Tibial artery (tissue), 4 donors: ENCODE data around the gene ASAP2.

Source experiments
- DNase-seq, 2 donors: peaks; one replicate each; pipeline ENCODE4 v3.0.0-alpha.2; 2019
- H3K27ac ChIP-seq, 2 donors: fragments of 200-600 bp; sonication (generic) in 1 of 2; 1 replicate in 1 of 2; 2 replicates in 1 of 2; pipeline ENCODE4 v1.5.1; 2018 to 2019; ENCODE audit warnings: mild to moderate bottlenecking in 1 of 2
- H3K27me3 ChIP-seq, 2 donors: fragments of 200-600 bp; sonication (generic) in 1 of 2; one replicate each; pipeline versions ENCODE4 v1.5.1 to v1.6.0; 2016 to 2019
- H3K36me3 ChIP-seq, 3 donors: fragments of 200-600 bp; sonication (generic) in 2 of 3; one replicate each; pipeline ENCODE4 v1.5.1; 2016 to 2019; ENCODE audit warnings: mild to moderate bottlenecking in 2 of 3
- H3K4me1 ChIP-seq, 4 donors: fragments of 200-600 bp; sonication (generic) in 2 of 4; 1 replicate in 3 of 4; 2 replicates in 1 of 4; pipeline ENCODE4 v1.5.1; 2016 to 2019
- H3K4me3 ChIP-seq, 2 donors: fragments of 200-600 bp; sonication (generic) in 1 of 2; 1 replicate in 1 of 2; 2 replicates in 1 of 2; pipeline ENCODE4 v1.5.1; 2018 to 2019; ENCODE audit warnings: mild to moderate bottlenecking in 2 of 2
- H3K9me3 ChIP-seq, 3 donors: fragments of 200-600 bp; sonication (generic) in 1 of 3; one replicate each; pipeline ENCODE4 v1.5.1; 2016 to 2019
- CTCF ChIP-seq, 2 experiments: fragments of 200-600 bp in 1 of 2; fragments of 450-650 bp in 1 of 2; IDR thresholded peaks; one replicate each; pipeline ENCODE4 v1.5.1; 2017 to 2019; ENCODE audit warnings: antibody characterized with exemption in 2 of 2, mild to moderate bottlenecking in 1 of 2, moderate library complexity in 1 of 2
- intact Hi-C: fragments of 100-400 bp; cut with DNase I; formaldehyde crosslinking; loops from one replicate; pipeline ENCODE4 v1.15.0; 2023; ENCODE audit warnings: low total_unique reads

ASAP2 gene

GRCh38 chr2:9282128-9283112 is 75.8 kb downstream of the ASAP2 start:
- peak overlapping the region; percentile 37 to 47 for H3K27ac ChIP-seq
- no peak for TF ChIP-seq CTCF (IDR thresholded peaks at IDR 0.05)
- H3K9me3 ChIP-seq = no peaks in the 10 kb centered on the region
- H3K27me3 ChIP-seq = no peaks in the 10 kb centered on the region
- peaks cover 0 to 12% (median 8%) of the 10 kb centered on the region in 3 donors for H3K36me3 ChIP-seq
- peaks cover 0 to 55% (median 14%) of the 10 kb centered on the region in 4 donors for H3K4me1 ChIP-seq
- intact Hi-C loops = no loop called here
- no peak overlapping the region for H3K4me3 ChIP-seq
- DNase-seq = no peak

- Histone ChIP-seq H3K4me3 (no peak overlapping the region), H3K27ac (no peak overlapping the region), H3K27me3 (no peaks in the 10 kb centered on the region), H3K9me3 (no peaks in the 10 kb centered on the region), H3K36me3 (peaks cover 0 to 8% (median 6%) of the 10 kb centered on the region in 3 donors), H3K4me1 (peaks cover 0 to 68% (median 26%) of the 10 kb centered on the region in 4 donors)
- no peak for TF ChIP-seq CTCF (IDR thresholded peaks at IDR 0.05)
- DNase-seq = no peak
- intact Hi-C loops = no loop called here
Observed at GRCh38 chr2:9284521-9285297, 78.1 kb downstream of the ASAP2 start.

DNA sequence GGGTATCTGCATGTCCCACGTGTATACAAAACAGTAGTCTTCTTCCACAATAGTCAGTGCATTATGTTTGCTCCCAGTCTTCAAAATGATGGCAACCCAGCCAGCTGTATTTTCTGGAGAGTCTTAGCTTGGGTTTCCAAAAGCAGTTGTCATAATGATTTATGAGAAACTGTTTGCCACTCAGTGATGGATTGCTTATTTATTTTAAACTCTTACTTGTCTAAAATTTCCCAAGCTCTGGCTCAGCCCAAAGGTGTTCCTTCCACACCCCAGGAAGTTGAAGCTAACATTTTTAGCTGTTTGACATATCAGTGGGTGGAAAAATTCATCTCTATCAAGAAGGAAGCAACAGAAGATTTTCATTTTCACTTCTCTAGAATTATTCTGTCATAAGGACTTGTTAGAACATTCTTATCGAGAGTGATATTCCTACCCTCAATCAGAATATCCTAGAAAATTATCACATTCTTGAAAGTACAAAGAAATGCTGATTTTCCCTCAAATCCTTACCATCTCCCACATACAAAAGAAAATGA is 78.8 kb downstream of the ASAP2 start:
- Histone ChIP-seq H3K27me3 (no peaks in the 10 kb centered on the region), H3K4me1 (peaks cover 0 to 68% (median 26%) of the 10 kb centered on the region in 4 donors), H3K4me3 (no peak overlapping the region), H3K9me3 (no peaks in the 10 kb centered on the region), H3K36me3 (peaks cover 0 to 8% (median 0%) of the 10 kb centered on the region in 3 donors), H3K27ac (no peak overlapping the region)
- DNase-seq = no peak
- no peak for TF ChIP-seq CTCF (IDR thresholded peaks at IDR 0.05)
- intact Hi-C loops = no loop called here

DNA sequence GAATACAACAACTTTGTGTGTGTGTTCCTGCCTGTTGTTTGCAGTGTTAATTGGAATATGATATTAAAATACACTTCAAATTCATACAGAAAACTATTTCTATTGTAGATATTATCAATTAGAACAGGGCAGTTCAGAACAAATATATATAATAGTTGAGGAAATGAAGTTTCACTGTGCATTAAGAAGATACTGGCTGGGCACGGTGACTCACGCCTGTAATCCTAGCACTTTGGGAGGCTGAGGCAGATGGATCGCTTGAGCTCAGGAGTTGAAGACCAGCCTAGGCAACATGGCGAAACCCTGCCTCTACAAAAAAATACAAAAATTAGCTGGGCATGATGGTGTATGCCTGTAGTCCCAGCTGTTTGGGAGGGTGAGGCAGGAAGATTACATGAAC is 79.3 kb downstream of the ASAP2 start:
- Histone ChIP-seq H3K9me3 (no peaks in the 10 kb centered on the region), H3K4me3 (no peak overlapping the region), H3K36me3 (peaks cover 0 to 8% (median 0%) of the 10 kb centered on the region in 3 donors), H3K4me1 (peaks cover 0 to 68% (median 26%) of the 10 kb centered on the region in 4 donors), H3K27me3 (no peaks in the 10 kb centered on the region), H3K27ac (no peak overlapping the region)
- TF ChIP-seq CTCF (IDR thresholded peaks at IDR 0.05) = no peak
- DNase-seq = no peak
- intact Hi-C loops = no loop called here

GRCh38 chr2:9286554-9287399 is 80.2 kb downstream of the ASAP2 start:
- H3K9me3 ChIP-seq = no peaks in the 10 kb centered on the region
- peaks cover 0 to under 1% (median 0%) of the 10 kb centered on the region in 3 donors for H3K36me3 ChIP-seq
- H3K27ac ChIP-seq = peak overlapping the region; percentile 25 to 43
- peaks cover 0 to 60% (median 25%) of the 10 kb centered on the region in 4 donors for H3K4me1 ChIP-seq
- DNase-seq = no peak
- H3K27me3 ChIP-seq = no peaks in the 10 kb centered on the region
- intact Hi-C loops = no loop called here
- H3K4me3 ChIP-seq = no peak overlapping the region
- no peak for TF ChIP-seq CTCF (IDR thresholded peaks at IDR 0.05)
